22Rv1 (cell line): ENCODE results near the gene GNG7.

ENCODE experiments used
- CTCF ChIP-seq: fragments of 450-650 bp; IDR thresholded peaks from 2 replicates; pipeline ENCODE4 v1.5.1; 2017; ENCODE audit warnings: mild to moderate bottlenecking
- ZFX ChIP-seq: fragments of 450-650 bp; IDR thresholded peaks from 2 replicates; pipeline ENCODE4 v1.6.1; 2017; ENCODE audit warnings: antibody characterized with exemption, borderline replicate concordance

- TF ChIP-seq CTCF (no peak), ZFX (no peak)
Measured at GRCh38 chr19:2627855-2628254, 74.6 kb downstream of the GNG7 start.
